Measurements from ENCODE around the gene AADACL4.

DNA sequence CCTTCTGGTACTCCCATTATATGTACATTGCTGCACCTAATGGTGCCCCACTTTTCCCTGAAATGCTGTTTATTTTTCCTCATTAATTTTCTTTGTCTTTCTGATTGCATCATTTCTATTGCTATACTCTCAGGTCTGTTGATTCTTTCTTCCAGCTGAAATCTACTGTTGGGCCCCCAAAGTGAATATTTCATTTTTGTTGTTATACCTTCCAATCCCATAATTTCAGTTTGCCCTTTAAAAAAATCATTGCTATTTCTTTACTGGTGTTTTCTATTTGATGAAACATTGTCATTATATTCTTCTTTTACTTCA, 3.0 kb upstream of the AADACL4 start:
- TF ChIP-seq CTCF (conservative IDR thresholded peaks at IDR 0.05; ENCODE audit: low read depth in 2 of 2) (no peak), EZH2 (IDR thresholded peaks at IDR 0.05; ENCODE audit: low read depth, unreplicated experiment) (no peak), POLR2AphosphoS5 (IDR thresholded peaks at IDR 0.05; ENCODE audit: low read depth) (no peak), STAT1 (IDR thresholded peaks at IDR 0.05; ENCODE audit: unreplicated experiment) (no peak), NANOG (IDR thresholded peaks at IDR 0.05; ENCODE audit: borderline replicate concordance) (no peak), JUNB (IDR thresholded peaks at IDR 0.05; ENCODE audit: unreplicated experiment) (no peak), EZH2phosphoT487 (IDR thresholded peaks at IDR 0.05; ENCODE audit: unreplicated experiment) (no peak)
- TF ChIP-seq, protein P1, sequence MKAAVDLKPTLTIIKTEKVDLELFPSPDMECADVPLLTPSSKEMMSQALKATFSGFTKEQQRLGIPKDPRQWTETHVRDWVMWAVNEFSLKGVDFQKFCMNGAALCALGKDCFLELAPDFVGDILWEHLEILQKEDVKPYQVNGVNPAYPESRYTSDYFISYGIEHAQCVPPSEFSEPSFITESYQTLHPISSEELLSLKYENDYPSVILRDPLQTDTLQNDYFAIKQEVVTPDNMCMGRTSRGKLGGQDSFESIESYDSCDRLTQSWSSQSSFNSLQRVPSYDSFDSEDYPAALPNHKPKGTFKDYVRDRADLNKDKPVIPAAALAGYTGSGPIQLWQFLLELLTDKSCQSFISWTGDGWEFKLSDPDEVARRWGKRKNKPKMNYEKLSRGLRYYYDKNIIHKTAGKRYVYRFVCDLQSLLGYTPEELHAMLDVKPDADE (IDR thresholded peaks at IDR 0.05) = no peak
- TF ChIP-seq, protein P2, sequence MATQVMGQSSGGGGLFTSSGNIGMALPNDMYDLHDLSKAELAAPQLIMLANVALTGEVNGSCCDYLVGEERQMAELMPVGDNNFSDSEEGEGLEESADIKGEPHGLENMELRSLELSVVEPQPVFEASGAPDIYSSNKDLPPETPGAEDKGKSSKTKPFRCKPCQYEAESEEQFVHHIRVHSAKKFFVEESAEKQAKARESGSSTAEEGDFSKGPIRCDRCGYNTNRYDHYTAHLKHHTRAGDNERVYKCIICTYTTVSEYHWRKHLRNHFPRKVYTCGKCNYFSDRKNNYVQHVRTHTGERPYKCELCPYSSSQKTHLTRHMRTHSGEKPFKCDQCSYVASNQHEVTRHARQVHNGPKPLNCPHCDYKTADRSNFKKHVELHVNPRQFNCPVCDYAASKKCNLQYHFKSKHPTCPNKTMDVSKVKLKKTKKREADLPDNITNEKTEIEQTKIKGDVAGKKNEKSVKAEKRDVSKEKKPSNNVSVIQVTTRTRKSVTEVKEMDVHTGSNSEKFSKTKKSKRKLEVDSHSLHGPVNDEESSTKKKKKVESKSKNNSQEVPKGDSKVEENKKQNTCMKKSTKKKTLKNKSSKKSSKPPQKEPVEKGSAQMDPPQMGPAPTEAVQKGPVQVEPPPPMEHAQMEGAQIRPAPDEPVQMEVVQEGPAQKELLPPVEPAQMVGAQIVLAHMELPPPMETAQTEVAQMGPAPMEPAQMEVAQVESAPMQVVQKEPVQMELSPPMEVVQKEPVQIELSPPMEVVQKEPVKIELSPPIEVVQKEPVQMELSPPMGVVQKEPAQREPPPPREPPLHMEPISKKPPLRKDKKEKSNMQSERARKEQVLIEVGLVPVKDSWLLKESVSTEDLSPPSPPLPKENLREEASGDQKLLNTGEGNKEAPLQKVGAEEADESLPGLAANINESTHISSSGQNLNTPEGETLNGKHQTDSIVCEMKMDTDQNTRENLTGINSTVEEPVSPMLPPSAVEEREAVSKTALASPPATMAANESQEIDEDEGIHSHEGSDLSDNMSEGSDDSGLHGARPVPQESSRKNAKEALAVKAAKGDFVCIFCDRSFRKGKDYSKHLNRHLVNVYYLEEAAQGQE (IDR thresholded peaks at IDR 0.05; ENCODE audit: unreplicated experiment) = no peak

Data from GM23338 (cell line).